NCI-H2171 (cell line): ENCODE measurements around the gene SGO1.
"Not testable (repeated sequence)": the region's sequence is repeated elsewhere in the genome, so short reads cannot be mapped to it uniquely, and the experiment has no call there.

Experiments
- DNase-seq: peaks from one replicate; lab custom pipeline; 2025; lab: John Stamatoyannopoulos, UW

SGO1 gene

DNA sequence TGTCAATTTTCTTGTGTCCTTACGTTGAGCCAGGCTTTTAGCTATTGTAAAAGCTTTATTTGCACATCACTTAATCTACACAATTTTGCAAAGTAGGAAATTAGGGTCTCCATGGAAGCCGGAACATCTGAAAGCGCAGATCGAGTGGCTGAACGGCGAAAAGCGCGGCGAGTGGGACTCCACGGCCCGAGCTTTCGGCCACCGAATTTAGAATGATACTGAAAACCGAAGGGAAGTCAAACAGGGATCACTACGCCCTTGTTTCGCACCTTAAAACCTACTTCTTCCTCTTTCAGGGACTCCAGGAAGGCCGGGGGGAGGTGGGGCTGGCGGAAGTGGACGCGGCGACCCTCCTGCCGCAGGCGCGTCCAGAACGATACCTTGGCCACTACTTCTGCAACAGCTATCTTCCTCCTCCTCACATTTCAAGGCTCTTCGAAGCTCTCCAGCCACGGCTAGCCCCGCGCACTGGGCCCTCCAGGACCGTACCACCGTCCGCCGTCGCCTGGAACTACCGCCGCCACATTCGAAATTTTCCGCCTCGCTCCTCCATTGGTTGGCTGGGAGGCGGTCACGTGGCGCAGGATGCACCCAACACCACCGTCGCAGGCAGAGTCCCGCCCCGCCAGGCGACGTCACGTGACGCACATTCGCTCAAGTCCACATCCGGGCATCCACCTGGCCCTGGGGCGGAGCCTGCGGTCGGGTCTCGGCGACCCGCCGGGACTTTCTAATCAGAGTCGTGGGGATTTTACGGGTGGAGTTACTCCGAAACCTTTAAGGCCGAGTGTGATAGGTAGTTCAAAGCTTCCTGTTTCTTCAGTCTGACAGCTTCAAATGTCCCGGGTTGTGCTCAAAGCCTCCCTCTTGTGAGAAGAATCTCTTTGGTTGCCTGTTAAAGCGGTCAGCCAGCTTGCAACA is at the start of gene SGO1:
TSS of gene SGO1 (minus strand) at position 528 of the 921 bp plus-strand sequence. CDS start 2,179 bp downstream, outside the sequence.
- peak; percentile 85 for DNase-seq

GRCh38 chr3:20235796-20236195 is 49.8 kb upstream of the SGO1 start:
- no peak for DNase-seq

DNA sequence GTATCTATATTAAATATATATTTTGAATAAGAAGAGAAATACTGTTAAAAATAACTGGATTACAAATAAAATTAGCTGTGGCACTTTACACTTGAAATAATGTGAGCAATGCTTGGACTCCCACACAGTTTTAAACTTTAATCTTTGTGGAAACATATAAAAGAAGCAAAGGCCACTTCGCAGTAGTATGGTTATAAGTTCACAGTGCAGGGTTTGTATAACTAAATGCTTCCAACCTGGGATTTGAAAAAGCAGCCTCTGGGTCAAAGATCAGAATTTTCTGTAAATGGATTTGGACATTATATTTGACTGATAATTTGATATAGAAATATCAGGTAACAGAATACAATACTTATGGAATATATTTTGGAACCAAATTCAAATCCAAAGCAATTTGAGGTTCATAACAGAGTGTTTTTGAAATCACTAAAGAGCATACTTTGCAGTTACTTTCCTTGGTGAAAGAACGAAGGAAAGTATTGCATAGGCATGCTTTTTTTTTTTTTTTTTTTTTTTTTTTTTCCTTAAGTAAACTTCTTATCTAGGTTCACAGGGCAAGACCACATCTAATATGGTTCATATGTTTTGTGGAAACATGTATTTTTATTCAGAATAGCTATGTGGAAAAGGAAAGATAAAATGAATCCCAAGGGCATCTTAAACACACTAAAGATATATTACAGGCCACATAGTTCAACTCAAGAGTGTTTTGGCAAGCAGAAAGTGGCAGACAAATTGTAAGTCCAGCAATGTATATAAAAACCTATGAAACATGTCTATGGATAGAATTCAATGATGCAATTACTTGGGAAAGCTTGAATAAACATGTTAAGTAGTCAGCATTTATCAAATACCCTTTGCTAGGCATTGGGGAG is 47.1 kb upstream of the SGO1 start:
- no peak for DNase-seq

DNA sequence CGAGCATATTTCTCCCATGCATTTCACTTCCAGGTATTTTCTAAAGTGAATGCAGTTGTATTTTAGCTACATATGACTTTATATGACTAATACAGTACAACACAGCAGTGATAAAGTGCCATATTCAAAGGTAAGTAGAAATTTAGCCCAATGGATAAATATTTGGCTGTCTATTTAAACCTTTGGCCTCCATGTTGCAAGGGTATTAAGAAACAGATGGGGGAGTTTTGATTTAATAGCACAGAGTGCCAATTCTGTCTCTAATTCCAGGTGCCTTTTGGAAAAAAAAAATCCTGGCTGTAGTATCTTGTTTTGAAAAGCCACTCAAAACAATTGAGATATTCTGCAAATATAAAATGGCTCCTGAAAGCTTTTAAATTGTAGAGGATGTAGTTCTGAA is 44.9 kb upstream of the SGO1 start:
- DNase-seq: no peak

DNA sequence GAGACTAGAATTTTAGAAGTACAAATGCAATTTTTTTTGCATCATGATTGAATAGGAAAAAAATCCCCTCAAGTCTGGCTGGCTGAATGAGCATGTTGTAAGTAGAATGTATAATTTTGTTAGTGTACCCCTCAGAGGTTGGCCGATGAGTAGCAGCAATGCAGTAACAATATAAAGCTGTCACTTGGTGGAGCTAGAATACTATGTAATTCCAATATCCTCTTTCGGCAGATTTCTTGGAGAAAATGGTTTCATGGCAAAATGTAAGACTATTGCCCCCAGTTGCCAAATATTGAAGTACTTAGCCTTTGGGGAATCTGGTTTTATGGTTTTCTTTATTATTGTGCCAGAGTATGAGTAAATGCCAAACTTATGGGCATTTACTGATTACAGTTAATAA is 39.8 kb upstream of the SGO1 start:
- peak; percentile 27 for DNase-seq

DNA sequence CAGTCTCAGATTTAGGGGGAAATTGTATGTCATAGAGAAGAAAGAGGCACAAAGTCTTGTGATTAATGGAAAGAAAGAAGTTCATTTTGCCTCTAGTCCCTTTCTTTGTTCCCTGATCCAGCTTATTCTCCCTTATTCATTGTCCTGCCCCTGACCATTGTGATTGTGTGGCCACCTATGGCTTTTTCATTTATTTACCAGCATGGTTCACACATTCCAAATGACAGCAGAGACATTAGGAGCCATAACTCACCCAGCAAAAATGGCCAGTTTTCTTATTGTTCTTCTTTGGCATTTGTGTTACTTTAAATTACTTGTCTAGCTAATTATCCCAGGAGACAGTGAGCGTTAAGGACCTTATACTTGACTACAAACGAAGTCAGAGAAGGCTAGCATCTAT is 36.3 kb upstream of the SGO1 start:
- DNase-seq: no peak

GRCh38 chr3:20218215-20218614 is 32.2 kb upstream of the SGO1 start:
- no peak for DNase-seq

DNA sequence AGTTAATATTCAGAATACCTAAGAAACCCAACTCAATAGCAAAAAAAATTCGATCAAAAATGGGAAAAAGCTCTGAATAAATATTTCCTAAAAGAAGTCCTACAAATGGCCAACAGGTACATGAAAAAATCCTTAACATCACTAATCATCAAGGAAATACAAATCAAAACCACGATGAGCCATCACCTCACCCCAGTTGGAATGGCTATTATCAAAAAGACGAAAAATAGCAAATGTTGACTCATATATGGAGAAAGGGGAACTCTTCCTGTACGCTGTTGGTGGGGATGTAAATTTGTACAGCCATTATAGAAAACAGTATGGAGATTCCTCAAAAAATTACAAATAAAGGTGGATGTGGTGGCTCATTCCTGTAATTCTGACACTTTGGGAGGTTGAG is 29.6 kb upstream of the SGO1 start:
- DNase-seq: no peak

GRCh38 chr3:20213491-20213890 is 27.5 kb upstream of the SGO1 start:
- not testable (repeated sequence) for DNase-seq

- DNase-seq: not testable (repeated sequence)
Measured at GRCh38 chr3:20207945-20208344, 21.9 kb upstream of the SGO1 start.

GRCh38 chr3:20205898-20206297 is 19.9 kb upstream of the SGO1 start:
- not testable (repeated sequence) for DNase-seq

DNA sequence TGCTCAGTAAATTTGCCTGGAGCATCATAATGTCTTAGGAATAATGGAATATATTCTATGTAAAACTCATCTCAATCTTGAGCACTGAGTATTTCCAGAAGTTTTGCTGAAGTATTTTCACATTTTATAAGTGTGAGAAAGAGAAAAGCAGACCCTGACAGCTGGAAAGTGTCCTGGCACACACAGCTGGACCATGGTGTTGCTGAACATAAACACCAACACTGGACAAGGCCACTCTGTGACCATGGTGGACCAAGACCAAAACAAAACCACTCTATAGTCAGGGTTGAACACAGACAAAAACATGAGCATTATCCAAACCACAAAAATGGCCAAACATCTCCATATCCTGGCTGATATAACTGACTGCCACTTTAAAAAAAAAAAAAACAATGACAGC is 15.1 kb upstream of the SGO1 start:
- no peak for DNase-seq

DNA sequence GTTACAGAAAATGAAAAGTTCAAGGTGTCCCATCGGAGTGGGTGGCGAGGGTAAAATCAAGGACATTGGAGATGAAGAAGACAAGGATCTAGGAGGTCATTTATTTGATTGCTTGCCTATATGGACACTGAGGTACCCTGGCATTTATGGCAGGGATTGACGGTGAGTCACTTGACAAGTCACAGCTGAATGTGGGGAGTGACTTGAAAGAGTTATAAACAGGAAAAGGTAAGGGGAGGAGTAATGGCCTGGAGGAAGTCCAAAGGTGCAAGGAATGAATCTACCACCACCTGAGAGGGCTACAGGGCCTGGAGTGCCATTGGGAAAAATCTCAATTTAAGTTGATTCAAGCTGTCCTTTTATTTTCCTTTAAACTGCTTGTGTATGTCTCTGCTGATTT is 11.8 kb upstream of the SGO1 start:
- DNase-seq: no peak

- no peak for DNase-seq
Measured at GRCh38 chr3:20194793-20195460, 8.9 kb upstream of the SGO1 start.

GRCh38 chr3:20190991-20191390 is 5.0 kb upstream of the SGO1 start:
- no peak for DNase-seq

- no peak for DNase-seq
Measured at GRCh38 chr3:20186600-20187004, 596 bp upstream of the SGO1 start.

DNA sequence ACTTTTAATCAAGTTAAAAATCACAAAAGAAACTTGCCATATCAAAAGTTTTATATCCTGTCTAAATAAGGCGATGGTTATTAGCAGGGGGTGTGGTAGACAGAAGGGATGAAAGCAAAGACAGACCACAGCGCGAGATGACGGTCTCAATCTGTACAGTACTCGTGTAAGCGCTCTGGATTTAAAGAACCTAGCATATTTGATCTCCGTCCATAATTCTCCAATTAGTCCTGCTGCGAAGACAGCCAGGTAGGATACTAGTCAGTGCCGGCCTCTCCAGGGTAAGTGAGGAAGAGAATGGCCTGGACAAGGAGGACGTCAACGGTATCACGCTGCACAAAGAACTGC is 701 bp downstream of the SGO1 start:
- DNase-seq: no peak

DNA sequence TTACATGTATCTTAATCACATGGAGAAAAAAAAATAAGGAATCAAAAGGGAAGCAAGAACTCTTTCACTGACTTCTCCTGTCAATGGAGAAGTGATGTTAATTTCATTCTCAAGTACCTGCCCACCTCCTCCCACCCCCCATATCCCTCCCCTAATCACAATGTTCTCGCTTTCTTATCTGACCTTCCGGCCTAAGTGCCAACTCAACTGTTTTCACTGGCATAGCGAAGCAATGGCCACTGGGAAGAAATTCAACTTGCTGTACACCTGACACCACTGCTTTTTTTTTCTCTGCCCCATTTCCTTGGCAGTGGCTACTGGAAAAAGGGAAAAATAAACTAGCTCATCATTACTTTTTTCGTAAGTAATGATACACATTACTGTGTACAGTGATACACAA is 3.8 kb downstream of the SGO1 start:
- DNase-seq: no peak

DNA sequence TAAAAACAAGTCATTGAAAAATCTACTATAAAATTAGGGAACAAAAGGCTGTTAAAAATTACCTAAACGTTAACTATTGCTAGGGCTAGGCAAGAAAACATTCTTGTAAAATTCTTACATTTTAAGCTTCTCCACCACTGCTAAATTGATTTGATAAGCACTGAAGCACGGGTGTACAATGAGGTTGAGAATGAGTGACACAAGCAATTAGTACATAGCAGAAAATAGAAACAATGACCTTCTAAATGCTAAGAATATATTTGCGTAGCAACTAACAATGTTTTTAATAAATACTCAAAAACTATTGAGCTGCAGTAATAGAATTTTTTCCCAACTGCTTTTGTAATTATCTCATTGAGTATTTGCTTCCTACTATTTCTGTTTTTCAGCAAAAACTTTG is 4.7 kb downstream of the SGO1 start:
- DNase-seq: no peak

GRCh38 chr3:20173844-20174410 is 12.1 kb downstream of the SGO1 start:
- DNase-seq: peak; percentile 64

GRCh38 chr3:20161714-20162113 is 24.3 kb downstream of the SGO1 start:
- DNase-seq: no peak

GRCh38 chr3:20160230-20160629 is 25.8 kb downstream of the SGO1 start:
- no peak for DNase-seq
